Stimulated activated CD4-positive, alpha-beta T cell treated with anti-CD3 and anti-CD28 coated beads, Interleukin-15, amount 100 ng/mL, for 1 hour (primary cell): Measurements from ENCODE around the gene KIF19.
A peak's percentile ranks its signal among the peaks of the same experiment; 100 is the strongest.

Experiments
- DNase-seq, 2 donors: peaks; one replicate each; pipeline ENCODE4 v3.0.0-alpha.2; 2020; ENCODE audit warnings: low read depth in 1 of 2, low spot score in 1 of 2

Gene KIF19

DNA sequence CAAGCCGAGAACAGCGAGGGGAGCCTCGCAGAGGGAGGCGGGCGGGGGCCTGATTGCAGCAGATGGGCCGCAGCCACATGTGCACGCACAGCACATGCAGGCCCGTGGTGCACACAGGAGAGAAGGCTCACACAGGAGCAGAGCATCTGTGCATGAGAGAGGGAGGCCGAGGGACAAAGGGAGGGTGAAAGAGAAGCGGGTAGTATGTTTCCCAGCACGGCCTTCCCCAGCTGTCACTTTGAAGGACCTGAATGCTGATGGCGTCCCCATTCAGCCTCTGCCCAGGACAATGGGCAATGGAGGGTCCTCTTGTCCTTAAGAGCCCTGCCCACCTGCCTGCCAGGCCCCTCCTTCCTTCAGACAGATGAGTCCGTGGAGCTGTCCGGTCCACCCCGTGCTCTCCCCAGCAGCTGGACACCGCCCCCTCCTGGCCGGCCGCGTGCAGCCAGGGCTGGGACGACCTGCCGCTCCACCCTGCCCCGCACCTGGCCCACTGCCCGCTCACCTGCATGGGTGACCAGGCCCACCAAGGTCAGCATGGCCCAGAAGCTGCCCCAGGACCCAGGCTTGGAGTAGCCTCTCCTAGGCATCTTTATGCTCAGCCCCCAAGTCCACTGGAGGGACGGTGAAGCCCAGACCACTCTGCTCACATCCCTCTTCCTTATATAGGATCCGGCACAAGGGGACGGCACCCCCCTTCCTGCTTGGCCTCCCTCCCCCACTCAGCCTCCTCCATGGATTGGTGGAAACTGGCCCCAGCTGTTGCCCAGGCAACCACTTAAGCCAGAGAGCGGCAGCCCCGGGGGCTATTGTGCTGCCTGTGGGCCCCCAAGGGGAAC, 35.4 kb downstream of the KIF19 start, which contains the start of gene BTBD17:
Gene BTBD17 (minus strand): TSS at position 639 of the 839 bp plus-strand sequence. CDS start 49 bp downstream, at position 590.
- DNase-seq = no peak

GRCh38 chr17:74362069-74362405, 36.0 kb downstream of the KIF19 start:
- no peak for DNase-seq

- no peak for DNase-seq
These were observed 36.9 kb downstream of the KIF19 start for GRCh38 chr17:74362810-74363498.

DNA sequence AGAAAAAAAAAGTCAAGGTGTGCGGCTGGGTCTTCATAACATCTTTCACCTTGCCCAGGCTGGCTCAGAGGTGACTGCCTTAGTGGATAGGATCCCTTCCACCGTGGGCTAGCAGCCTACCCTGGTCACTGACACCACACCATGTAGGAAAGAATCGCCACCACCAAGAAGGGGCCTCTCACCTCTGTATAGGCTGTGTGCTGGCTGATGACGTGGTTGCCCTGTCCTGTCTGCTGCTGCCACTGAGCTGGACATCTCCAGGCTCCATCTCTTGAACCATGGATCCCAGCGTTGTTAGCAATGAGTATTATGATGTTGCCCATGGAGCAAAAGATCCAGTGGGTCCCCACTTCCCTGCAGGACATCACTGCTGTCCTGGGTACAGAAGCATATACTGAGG, 41.2 kb downstream of the KIF19 start, which contains the start of gene GPR142:
Gene GPR142 (plus strand): TSS at position 301 of the 400 bp plus-strand sequence. CDS start 2,035 bp downstream, outside the sequence.
- DNase-seq = no peak

DNA sequence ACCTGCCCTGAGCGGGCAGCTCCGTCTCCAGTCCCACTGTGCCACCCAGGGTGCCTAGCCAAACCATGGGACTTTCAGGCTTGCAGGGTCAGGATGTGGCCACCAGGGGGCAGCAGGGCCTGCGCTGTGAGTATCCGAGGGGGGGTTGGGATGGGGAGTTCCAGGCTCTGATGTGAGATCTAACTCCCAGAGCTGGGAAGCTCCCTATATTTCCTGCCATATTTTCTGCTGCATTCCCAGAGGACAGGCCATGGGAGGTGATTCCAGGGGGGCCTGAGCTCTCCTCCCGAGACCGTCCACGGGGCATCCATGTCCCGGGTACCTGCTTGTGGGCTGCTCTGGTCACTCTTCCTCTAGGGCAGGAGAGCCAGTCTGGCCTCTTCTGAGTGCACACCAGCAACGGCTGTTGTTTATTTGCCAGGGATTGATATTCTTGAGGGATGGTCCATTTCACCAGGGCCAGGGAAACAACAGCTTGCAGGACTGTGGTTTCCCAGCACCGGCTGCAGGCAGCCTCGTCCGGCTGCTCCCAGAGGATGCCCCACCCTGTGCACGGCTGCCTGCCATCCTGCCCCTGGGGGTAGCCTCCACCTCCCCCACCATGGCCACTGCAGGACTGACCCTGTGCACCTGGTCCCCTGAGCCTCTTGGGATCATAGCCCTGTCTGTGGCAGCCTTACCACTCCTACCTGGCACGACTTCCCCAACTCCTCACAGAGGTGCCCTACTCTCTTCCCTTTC, 42.5 kb downstream of the KIF19 start:
- peak; percentile 58 to 64 for DNase-seq

- DNase-seq = peak; percentile 17 to 54
These were observed 43.2 kb downstream of the KIF19 start for GRCh38 chr17:74369221-74369620.

GRCh38 chr17:74369665-74370490, 43.9 kb downstream of the KIF19 start:
- no peak for DNase-seq

GRCh38 chr17:74371653-74372147, 45.7 kb downstream of the KIF19 start:
- no peak for DNase-seq

- DNase-seq = no peak
These were observed 46.4 kb downstream of the KIF19 start for GRCh38 chr17:74372426-74372825.

DNA sequence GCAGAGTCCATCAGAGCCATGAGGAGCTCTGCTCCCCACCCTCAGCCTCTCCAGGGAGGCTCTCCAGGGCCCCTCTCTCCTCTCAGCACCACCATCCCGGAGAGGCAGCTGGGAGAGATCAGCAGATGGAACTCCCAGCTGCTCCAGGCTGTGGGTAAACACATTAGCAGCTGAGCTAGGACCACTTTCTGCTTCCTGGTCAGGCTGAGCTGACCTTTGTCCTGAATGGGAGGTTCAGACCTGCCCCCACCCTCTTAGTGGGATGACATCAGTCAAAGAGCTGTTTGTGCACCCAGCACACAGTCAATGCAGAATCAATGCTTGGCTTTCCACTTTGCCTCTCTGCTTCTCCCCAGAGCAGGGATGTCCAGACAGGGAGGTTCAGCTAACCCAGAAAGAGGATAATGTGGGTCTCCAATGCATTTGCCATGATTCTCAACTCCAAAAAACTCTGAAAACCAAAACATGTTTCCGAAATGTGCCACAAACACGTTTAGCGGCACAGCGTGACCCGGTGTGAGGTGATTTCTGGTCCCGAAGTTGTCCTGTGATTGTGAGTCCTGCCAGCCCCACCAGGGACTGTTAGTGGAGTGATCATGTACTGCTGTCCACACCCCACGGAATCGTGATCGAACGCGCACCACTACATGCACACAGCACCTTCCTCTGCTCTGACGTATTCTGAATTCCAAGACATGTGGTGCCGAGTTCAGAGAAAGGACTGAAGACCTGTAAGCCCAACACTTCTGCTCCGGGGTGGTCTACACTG, 48.0 kb downstream of the KIF19 start:
- DNase-seq = no peak

- no peak for DNase-seq
These were observed 48.8 kb downstream of the KIF19 start for GRCh38 chr17:74374858-74375257.

- DNase-seq = peak; percentile 79 to 88
These were observed 53.6 kb downstream of the KIF19 start for GRCh38 chr17:74379495-74380085.

DNA sequence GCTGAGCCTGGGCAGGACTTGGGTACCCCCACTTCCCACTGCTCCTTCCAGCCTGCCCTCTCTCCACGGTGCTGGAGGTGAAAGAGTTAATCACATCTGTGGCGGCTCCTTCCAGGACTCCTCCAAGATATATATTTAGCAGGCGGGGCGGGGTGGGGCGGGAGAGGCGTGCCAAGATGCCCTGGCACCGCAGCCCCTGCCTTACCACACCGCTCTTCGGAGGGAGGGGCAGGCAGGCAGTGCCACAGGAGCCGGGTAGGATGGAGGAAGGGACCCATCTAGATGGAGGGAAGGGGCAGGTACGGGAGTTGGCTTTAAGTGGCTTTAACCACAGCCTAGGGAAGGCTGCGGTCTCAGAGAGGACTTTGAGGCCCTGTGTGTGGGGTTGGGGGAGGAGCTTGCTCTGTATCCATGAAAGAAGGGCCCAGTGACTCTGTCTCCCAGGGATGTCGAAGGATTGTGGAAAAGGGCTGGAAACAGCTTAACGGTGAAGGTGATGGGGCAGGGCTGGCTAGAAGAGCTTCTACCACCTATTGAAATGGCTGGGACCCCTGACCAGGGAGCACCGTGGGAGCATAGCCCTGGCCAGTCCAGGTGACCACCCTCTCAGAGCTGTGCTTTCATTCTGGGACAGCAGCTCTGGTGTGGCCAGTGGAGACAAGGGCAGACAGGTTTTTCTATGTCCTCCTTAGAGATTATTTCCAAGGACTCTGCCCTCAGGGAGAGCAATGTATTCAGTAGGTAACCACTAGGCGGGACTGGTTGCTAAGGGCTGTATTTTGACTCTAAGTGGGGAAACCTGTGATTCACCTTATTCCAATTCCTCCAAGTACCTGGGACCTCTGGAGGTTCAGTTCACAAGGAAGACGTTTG, 54.3 kb downstream of the KIF19 start:
- no peak for DNase-seq

- no peak for DNase-seq
These were observed 55.2 kb downstream of the KIF19 start for GRCh38 chr17:74380959-74381808.

- no peak for DNase-seq
These were observed 57.1 kb downstream of the KIF19 start for GRCh38 chr17:74383141-74383540.

DNA sequence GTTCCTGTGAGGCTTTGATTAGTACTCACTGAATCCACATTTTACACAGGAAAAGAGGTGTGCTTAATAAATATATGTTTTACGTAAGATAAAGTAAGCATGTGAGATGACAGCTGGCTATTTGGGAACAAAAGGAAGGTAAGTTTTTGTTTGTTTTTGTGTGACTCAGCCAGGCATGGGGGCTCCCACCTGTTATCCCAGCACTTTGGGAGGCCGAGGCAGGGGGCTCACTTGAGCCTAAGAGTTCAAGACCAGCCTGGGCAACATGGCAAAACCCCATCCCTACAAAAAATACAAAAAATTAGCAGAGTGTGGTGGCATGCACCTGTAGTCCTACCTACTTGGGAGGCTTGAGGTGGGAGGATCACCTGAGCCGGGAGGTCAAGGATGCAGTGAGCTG, 59.2 kb downstream of the KIF19 start:
- DNase-seq = no peak

DNA sequence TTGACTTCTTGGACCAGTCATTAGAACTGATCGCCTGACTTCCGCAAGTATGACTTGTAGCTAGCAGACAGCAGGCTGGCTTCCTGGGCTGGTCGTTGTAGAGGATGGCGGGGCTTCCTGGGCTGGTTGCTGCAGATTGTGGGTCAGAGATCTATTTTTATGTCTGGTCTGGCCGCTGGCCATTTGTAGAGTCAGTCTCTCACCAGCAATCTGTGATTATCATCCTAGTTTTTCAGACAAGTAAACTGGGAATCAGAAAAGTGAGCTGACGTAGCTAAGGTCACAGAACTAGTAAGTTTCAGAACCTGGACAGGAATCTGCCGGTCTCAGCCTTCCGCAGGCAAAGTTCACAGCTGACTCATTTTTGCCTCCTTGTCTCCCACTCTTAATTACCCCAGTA, 60.4 kb downstream of the KIF19 start:
- no peak for DNase-seq
